ENCODE measurements around the gene WDR1. TPM values are rescaled to one million over a fixed set of nuclear protein-coding genes. Genes with fewer than 3 reads are reported as not detected.

Gene WDR1
- total RNA-seq, 4 donors from 2014 or later, result 161 to 517 (median 173) TPM

- intact Hi-C loops (cut with DNase I; ENCODE audit: low total_unique reads), result no loop called here
- Histone ChIP-seq H3K36me3 (no peaks in the 10 kb centered on the region), H3K4me3 (no peak overlapping the region), H3K27me3 (no peaks in the 10 kb centered on the region), H3K4me1 (peaks cover 16 to 76% of the 10 kb centered on the region in 2 donors), H3K9me3 (no peaks in the 10 kb centered on the region), H3K27ac (peak overlapping the region; percentile 94 to 95)
- peak in 1 of 2 donors; percentile 60 for DNase-seq
- TF ChIP-seq POLR2A (IDR thresholded peaks at IDR 0.05), result no peak
- no peak for TF ChIP-seq CTCF (IDR thresholded peaks at IDR 0.05)
Observed at GRCh38 chr4:10108818-10109783, 7.5 kb downstream of the WDR1 start.

- intact Hi-C loops (cut with DNase I; ENCODE audit: low total_unique reads), result no loop called here
- peak overlapping the region; percentile 94 to 95 for H3K27ac ChIP-seq
- DNase-seq, result no peak
- no peak for TF ChIP-seq CTCF (IDR thresholded peaks at IDR 0.05)
- no peak for TF ChIP-seq POLR2A (IDR thresholded peaks at IDR 0.05)
- no peaks in the 10 kb centered on the region for H3K36me3 ChIP-seq
- no peaks in the 10 kb centered on the region for H3K9me3 ChIP-seq
- no peaks in the 10 kb centered on the region for H3K27me3 ChIP-seq
- no peak overlapping the region for H3K4me3 ChIP-seq
- H3K4me1 ChIP-seq, result peaks cover 16 to 76% of the 10 kb centered on the region in 2 donors
Observed at GRCh38 chr4:10108391-10108790, 8.2 kb downstream of the WDR1 start.

- H3K4me1 ChIP-seq, result peaks cover 11 to 68% of the 10 kb centered on the region in 2 donors
- peak in 1 of 2 donors; percentile 24 for DNase-seq
- TF ChIP-seq CTCF (IDR thresholded peaks at IDR 0.05), result no peak
- H3K4me3 ChIP-seq, result no peak overlapping the region
- no peaks in the 10 kb centered on the region for H3K27me3 ChIP-seq
- intact Hi-C loops (cut with DNase I; ENCODE audit: low total_unique reads), result no loop called here
- H3K36me3 ChIP-seq, result no peaks in the 10 kb centered on the region
- H3K27ac ChIP-seq, result peak overlapping the region; percentile 94 to 95
- no peaks in the 10 kb centered on the region for H3K9me3 ChIP-seq
Observed at GRCh38 chr4:10107111-10108091, 9.2 kb downstream of the WDR1 start.

GRCh38 chr4:10106421-10107039 is 10.1 kb downstream of the WDR1 start:
- peak overlapping the region; percentile 94 to 95 for H3K27ac ChIP-seq
- H3K27me3 ChIP-seq, result no peaks in the 10 kb centered on the region
- TF ChIP-seq CTCF (IDR thresholded peaks at IDR 0.05) (no peak), POLR2A (IDR thresholded peaks at IDR 0.05) (peak in 1 of 2 donors; percentile 37)
- peaks cover 18 to 59% of the 10 kb centered on the region in 2 donors for H3K4me1 ChIP-seq
- H3K4me3 ChIP-seq, result peak overlapping the region; percentile 12 to 31
- H3K36me3 ChIP-seq, result no peaks in the 10 kb centered on the region
- intact Hi-C loops (cut with DNase I; ENCODE audit: low total_unique reads), result no loop called here
- no peaks in the 10 kb centered on the region for H3K9me3 ChIP-seq
- DNase-seq, result peak; percentile 83 to 96
